Activated gamma-delta T cell treated with Interleukin-2 at 50 U/mL for 16 hours (primary cell): Measurements from ENCODE around the gene SLC50A1.
"Not testable (repeated sequence)": the region's sequence is repeated elsewhere in the genome, so short reads cannot be mapped to it uniquely, and the experiment has no call there.

Experiments used
- DNase-seq: peaks from one replicate; pipeline ENCODE4 v3.0.0-alpha.2; 2020

SLC50A1 gene

DNA sequence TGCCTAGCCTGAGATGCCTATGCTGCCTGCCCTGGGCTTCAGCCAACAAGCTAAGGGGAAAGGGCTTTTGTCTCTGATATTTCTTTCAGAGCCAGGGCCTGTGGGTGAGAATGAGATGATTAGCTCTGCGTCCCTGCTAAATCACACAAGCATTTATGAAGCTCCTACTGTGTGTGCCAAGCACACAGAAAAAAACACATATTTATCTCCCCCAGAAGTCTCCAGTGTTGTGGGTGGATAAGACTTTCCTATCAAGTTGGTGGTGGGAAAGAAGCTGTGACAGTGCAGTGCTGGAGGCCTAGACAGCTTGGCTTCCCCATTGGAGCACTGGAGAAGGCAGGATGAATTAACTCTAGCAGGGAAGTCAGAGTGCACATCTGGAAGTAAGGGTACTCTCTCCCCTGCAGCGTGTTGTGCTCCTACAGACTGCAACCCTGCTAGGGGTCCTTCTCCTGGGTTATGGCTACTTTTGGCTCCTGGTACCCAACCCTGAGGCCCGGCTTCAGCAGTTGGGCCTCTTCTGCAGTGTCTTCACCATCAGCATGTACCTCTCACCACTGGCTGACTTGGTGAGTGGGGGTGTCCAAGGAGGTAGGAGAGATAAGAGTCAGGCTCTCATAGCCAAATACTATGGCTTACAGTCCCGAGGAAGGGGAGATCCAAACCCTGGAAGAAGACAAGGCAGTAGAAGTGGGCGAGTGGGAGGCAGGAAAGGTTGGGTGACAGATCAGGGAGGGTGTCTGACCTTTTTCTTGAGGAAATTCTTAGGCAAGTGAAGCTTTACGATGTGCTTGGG is 1.7 kb downstream of the SLC50A1 start:
- no peak for DNase-seq

DNA sequence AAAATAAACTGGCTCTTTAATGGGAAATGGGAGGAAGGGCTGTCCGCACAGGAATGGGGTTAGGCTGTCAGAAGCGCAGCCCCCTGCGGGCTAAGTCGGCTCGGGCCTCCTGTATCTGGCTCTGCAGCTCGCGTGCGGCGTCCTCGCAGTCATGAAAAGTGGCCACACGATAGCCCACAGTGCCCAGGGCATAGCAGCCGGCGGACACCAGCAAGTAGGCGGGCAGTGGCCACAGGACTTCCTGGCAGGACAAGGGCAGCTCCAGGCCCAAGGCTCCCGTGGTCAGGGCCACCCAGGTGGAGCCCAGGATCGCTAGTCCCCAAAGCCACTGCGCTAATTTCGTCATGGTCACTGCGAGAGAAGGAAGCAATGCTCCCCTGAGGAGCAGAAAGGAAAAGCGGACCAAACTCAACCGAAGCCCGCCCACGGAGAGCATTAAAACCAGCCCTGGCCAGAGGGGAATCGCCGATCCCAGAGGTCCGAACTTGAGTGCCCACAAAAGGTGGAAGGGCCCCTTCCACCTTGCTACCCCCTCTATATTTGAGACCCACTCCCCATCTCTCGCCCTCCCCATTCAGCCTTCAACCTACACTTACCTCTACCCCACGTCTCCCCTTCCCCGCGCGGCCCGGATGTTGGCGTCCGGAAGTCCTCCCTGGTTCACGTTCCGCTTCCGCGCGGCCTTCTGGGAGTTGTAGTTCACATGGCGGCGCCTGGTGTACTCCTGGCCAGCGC is 4.4 kb downstream of the SLC50A1 start, which contains the start of gene DPM3:
TSS of gene DPM3 (minus strand) at position 637 of the 735 bp plus-strand sequence. CDS start at position 346, 291 bp downstream.
- DNase-seq, result peak; percentile 86

DNA sequence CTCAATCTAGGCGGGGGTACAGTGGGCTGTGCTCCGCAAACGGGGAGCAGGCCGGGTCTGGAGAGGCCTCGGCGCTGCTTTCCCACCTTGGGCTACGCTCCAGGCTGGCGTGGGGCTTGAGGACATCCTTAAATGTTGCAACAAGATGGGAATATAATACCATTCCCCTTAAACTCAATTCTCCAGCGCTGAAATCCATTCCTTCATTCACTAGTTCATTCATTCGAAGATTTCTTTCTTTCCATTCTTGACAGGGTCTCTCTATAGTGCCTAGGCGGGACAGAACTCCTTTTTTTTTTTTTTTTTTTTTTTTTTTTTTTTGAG is 4.9 kb downstream of the SLC50A1 start:
- DNase-seq, result no peak

DNA sequence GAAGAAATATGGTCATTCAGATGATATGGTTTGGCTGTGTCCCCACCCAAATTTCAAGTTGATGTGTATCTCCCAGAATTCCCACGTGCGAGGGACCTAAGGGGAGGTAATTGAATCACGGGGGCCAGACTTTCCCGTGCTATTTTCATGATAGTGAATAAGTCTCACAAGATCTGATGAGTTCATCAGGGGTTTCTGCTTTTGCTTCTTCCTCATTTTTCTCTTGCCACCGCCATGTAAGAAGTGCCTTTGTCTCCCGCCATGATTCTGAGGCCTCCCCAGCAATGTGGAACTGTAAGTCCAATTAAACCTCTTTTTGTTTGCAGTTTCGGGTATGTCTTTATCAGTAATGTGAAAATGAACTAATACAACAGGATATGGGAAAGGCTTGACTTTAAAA is 6.1 kb downstream of the SLC50A1 start:
- DNase-seq, result no peak

DNA sequence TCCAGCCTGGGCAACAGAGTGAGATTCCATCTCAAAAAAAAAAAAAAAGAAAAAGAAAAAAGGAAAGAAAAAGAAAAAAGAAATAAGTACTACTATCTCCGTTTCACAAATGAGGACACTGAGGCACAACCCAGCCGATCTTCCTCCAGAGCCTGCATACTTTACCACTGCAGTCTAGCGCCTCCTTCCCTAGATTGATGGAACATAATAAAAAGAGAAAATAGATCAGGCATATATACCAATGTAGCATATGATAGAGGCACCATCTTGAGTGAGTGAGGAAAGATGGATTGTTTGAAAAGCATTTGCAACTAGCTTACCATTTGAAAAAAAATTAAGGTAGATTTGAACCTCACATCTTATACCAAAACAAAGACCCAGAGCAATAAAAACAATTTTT is 9.8 kb downstream of the SLC50A1 start:
- no peak for DNase-seq

DNA sequence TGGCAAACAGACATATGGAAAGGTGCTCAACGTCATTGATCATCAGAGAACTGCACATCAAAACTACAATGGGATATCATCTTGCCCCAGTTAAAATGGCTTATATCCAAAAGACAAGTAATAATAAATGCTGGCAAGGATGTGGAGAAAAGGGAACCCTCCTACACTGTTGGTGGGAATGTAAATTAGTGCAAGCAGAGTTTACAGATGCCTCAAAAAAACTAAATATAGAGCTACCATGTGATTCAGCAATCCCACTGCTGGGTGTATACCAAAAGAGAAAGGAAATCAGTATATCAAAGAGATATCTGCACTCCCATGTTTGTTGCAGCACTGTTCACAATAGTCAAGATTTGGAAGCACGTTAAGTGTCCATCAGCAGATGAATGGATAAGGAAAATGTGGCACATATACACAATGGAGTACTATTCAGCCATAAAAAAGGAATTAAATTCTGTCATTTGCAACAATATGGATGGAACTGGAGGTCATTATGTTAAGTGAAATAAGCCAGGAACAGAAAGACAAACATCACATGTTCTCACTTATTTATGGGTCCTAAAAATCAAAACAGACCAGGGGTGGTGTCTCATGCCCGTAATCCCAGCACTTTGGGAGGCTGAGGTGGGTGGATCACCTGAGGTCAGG is 20.5 kb downstream of the SLC50A1 start:
- not testable (repeated sequence) for DNase-seq

DNA sequence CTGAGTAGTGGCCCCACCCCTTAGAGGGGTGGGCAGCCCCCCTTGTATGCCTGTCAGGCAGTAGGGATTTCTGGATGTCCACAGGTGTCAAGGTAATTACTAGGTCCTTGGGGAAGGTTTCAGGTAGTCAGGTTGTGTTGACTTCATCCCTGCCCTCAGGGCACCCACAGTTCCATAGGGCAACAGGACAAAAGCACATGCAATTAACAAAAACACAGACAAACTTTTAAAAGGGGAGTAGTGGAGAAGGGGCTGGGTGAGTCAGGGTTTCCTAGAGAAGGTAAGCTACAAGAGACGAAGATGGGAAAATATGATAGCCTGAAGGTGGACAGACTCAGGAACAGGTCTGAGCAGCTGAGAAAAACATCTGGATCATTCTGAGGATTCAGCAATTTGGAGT is 23.3 kb downstream of the SLC50A1 start:
- DNase-seq, result no peak

DNA sequence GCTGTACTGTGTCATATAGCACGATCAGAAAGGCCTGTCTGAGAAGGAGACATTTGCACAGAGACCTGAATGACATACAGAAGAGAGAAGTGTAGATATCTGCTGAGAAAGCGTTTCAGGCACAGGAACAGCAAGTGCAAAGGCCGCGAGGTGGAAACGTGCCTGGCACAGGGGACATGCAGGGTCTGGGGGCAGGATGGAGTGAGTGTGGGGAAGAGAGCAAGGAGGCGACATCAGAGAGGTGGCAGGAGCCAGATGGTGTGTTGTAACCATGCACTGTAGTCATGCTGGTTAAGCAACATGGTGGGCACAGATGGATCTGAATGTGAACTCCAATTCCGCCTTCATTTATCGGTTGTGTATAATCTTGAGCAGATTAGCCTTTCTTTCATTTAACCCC is 24.5 kb downstream of the SLC50A1 start:
- no peak for DNase-seq

DNA sequence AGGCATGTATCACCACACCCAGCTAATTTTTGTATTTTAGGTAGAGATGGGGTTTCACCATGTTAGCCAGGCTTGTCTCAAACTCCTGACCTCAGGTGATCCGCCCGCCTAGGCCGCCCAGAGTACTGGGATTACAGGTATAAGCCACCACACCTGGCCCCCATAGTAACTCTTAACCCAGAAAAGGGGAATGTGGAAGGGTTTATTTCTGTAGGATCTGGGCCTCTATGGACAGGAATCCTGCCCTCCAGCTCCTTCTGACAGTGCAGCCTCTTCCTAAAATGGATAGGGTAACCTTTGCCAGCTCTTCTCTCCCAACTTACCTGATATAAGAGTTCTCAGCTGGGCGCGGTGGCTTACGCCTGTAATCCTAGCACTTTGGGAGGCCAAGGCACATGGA is 27.0 kb downstream of the SLC50A1 start:
- not testable (repeated sequence) for DNase-seq

DNA sequence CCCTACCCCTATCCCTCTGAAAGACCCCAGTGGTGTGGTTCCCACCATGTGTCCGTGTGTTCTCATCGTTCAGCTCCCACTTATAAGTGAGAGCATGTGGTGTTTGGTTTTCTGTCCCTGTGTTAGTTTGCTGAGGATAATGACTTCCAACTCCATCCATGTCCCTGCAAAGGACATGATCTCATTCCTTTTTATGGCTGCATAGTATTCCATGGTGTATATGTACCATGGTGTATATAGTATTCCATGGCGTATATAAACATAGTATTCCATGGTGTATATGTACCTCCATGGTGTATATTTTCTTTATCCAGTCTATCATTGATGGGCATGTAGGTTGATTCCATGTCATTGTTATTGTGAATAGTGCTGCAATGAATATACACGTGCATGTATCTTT is 28.1 kb downstream of the SLC50A1 start:
- DNase-seq, result not testable (repeated sequence)

DNA sequence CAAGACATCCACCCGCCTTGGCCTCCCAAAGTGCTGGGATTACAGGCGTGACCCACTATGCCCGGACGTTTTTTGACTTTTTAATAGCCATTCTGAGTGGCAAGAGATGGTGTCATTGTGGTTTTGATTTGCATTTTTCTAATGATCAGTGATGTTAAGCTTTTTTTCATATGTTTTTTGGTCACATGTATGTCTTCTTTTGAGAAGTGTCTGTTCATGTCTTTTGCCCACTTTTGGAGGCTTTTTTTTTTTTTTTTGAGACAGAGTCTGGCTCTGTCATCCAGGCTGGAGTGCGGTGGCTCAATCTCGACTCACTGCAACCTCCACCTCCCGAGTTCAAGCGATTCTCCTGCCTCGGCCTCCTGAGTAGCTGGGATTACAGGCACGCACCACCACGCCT is 29.0 kb downstream of the SLC50A1 start:
- not testable (repeated sequence) for DNase-seq

DNA sequence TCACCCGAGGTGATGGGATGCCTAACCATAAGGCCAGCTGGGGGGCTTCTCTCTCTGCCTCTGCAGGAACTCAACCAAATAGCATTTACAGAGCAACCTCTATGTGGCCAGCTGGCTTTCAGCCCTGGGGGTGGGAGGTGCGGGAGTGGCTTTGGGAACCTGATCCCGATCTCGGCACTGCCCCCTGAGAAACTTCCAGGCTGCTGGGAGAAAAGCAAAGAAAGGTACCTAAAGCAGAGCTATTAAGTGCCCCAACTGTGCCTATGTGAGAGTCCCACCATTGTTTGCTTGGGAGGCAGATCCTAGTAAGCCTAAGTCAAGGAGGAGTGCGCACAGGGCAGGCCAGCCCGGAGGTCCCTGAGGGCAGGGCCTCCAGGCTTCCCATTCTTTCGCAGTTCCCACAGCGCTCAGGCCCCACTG is 30.4 kb downstream of the SLC50A1 start:
- DNase-seq, result no peak

DNA sequence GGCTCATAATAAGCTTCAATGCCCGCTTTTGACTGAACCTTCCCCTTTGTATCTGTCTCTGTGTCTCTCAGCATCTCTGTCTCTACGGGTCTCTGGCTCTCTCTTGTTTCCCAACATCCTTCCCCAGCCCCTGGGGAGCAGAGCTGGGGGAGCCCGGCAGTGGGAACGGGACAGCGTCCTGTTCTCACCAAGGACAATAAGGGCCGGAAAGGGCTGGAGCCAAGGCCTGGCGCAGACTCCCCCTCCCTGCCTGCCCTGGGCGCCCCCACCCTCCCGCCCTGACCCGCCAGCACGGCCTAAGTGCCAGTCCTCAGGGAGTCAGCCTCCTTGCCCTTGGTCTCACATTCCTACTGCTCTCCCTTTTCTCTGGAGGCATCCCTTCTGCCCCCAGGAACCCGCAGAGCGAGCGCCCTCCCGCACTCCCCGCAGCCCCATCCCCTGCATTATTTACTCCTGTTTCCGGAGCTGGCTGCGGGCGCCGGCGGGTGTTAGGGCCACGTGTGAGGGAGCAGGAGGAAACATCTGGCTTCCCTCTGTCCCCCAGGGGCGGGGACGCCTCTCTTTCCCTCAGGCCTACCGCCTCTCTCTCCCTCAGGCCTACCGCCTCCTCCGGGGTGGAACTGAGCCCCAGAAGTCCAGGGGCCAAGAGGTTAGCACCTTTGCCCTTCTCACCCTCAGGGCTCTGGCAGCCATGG is 31.0 kb downstream of the SLC50A1 start:
- DNase-seq, result no peak

DNA sequence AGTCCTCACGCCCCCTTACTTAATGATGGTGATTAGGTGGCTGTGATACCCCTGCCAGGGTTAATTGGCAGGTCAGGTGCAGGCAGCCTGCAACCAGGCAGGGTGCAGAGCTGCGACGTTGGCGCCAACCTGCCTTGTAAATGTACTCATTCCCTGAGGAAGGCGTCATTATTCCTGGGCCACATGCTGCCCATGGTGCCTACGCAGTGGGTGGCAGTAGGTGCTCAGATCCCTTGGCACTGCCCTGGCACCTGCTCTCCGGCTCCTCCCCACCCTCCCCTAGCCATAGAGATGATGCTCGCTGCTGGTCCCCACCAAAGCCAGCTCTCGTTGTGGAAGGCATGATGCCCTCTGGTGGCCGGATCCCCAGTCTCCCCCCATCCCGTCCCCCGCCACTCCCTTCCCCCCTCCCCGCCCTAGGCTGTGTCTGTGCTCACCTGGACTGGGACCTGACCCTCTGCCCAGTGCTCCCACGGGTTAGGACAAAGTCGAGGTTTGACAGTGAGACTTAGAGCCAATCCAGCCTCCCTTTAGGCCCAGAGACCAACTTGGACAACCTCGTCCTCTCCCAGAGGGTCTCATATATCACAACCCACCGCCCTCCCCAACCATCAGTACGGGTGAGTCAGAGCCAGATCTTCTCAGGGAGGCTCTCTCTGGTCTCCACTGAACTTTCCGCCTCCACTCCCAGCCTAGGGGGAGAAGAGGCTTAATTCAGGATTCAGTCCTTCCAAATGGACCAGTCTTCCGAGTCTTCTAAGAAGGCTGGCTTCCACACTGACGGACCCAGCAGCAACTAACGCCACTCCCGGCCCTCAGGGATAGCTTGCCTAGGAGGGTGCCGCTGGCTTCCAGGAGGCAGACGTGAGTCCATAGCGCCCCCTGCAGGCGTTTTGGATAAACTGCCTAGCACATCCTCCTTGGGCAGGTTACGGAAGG is 31.8 kb downstream of the SLC50A1 start:
- peak; percentile 87 for DNase-seq

DNA sequence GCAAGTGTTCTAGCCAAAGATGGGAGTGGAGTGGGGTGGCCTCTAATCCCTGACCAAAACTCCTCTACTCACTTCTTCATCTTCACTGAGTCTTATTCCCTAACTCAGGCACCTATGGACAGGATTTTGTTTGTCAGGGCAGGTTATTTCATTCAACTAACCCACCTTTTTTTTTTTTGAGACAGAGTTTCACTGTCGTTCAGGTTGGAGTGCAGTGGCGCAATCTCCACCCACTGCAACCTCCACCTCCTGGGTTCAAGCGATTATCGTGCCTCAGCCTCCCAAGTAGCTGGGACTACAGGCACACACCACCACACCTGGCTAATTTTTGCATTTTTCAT is 32.4 kb downstream of the SLC50A1 start:
- DNase-seq, result not testable (repeated sequence)

DNA sequence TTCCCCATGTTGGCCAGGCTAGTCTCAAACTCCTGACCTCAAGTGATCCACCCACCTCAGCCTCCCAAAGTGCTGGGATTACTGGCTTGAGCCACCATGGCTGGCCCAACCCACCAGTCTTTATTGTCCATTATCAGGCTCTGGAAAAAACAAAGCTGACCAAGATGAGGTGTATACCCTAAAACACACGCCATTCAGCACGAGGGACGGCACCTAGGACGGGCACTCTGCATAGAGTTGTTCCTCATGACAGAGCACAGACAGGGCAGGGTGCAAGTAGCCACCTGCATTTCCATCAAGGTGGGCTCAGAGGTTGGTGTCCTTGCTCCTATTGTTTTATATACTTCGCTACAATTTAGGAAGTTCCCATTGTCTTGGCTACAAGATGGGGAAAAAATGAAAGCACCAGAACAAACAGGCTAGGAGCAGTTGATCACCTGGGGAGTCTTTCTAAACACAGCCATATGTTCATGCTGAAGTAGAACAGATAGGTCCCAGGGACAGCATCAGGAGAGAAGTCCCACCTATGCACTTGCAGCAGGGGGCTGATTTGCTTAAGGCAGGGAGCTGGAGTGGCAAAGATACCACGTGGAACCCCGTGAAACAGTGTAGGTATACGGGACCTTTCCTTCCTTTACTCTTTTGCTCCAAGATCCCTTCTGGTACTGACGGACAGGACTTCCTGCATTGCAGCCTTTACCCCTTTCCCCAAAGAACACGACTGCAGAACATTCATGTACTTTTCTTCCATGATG is 33.0 kb downstream of the SLC50A1 start:
- DNase-seq, result no peak

DNA sequence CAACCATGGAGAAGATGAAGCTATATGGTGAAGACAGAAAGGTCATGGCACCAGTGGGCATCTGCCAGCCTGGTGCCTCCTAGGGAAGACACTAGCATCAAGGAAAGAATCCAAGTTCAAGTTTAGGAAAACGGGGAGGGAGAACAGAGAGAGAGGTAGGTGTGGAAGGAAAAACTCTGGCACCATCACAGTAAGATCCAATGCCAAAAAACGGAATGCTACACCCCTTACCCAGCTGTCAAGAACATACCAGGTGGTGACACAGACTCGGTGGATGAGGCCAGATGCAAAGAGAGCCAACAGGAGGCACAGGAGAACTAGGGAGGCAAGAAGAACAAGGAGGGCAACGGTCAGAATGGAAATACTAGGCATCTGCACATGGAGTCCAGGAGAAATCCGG is 33.9 kb downstream of the SLC50A1 start:
- no peak for DNase-seq

DNA sequence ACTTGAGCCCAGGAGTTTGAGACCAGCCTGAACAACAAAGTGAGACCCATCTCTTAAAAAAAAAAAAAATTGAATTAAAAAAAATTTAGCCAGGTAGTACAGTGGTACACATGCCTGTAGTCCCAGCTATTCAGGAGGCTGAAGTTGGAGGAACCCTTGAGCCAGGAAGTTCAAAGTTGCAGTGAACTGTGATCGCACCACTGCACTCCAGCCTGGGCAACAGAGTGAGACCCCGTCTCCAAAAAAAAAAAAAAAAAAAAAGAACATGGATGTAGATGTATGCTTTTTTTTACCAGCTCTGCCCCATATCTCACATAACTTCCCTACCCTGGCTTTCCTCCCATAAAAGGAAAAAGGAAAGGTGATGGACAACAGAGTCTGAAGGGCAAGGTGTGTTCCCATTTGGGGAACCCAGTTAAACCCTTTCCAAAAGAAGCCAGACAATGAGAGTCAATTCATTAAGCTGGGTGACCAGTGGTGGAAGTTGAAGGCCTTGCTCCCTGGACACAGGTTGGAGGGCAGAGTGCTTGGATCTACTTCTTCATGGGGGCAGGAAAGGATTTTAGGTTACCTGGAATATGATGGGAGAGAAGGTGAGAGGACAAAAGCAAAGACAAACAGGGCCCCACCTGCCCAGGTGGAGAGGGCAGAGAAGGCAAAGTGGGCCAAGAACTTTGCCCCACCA is 34.6 kb downstream of the SLC50A1 start:
- no peak for DNase-seq

DNA sequence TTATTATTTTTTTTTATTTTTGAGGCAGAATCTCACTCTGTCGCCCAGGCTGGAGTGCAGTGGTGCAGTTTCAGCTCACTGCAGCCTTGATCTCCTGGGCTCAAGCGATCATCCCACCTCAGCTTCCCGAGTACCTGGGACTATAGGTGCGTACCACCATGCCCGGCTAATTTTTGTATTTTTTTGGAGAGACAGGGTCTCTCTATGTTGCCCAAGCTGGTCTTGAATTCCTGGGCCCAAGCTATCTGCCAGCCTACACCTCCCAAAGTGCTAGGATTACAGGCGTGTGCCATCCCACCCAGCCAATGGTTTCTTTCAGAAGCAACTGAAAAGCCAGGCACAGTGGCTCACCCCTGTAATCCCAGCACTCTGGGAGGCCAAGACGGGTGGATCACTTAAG is 35.2 kb downstream of the SLC50A1 start:
- DNase-seq, result no peak

DNA sequence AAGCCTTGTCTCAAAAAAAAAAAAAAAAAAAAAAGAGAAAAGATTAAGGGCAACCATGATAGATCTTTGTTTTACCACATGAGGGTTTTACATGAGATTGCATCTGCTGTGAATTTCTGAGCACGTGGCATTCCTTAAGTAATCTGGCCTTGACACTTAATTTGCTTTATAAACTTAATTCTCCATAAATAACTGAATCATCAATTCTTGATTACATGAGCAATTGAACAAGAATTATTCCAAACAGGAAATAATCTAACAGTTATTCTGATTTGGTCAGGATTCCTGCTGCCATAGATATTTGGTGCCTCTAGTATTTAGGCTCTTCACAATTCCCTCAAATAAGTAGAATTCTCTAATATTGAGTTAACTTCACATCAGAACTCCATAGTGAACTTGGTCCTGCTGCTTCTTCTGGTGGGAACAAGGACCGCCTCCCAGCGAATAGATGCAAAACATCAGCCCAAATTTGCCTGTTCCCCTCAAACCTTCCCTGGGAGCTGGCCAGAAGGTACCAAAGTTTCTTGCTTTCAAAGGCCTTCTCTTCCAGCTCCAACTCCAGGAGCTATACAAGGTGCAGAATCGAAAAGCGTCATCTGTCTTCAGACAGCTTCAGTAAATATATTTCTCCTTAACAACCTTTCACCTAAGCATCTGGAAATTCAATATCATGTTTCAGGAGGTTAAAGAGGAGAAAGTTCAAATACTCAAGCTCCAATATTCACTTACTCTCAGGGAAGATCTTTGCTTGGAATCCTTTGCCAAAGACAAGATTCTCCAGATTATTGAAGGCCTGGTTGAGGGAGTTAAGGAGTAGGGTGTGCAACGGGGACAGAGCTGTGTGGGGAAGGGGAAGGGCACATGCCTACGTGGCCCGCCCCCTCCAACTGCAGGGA is 36.4 kb downstream of the SLC50A1 start:
- no peak for DNase-seq
